ENCODE data around the gene ADTRP. TPM values are rescaled to one million over a fixed set of nuclear protein-coding genes. Genes with fewer than 3 reads are reported as not detected.

The ADTRP gene
- polyA plus RNA-seq, 2 donors = 0.31 to 0.35 TPM

- no peaks in the 10 kb centered on the region for H3K9me3 ChIP-seq (ENCODE audit: control insufficient read depth in 2 of 2, insufficient read depth in 1 of 2, low read depth in 1 of 2, low read length in 1 of 2)
- peaks cover 0 to 2% of the 10 kb centered on the region in 2 donors for H3K4me1 ChIP-seq (ENCODE audit: control insufficient read depth in 2 of 2, insufficient read depth in 2 of 2, low read length in 1 of 2)
- H3K4me3 ChIP-seq (ENCODE audit: low read depth in 1 of 2, low read length in 2 of 2) = no peak overlapping the region
- no peaks in the 10 kb centered on the region for H3K27me3 ChIP-seq (ENCODE audit: control insufficient read depth in 1 of 2, insufficient read depth in 2 of 2, low read length in 2 of 2)
- no peak overlapping the region for H3K27ac ChIP-seq (ENCODE audit: low read depth in 2 of 2, low read length in 1 of 2)
- WGBS, 2 donors = 74 to 78% methylated on average over 4 of the region's 4 CpGs
- no peaks in the 10 kb centered on the region for H3K36me3 ChIP-seq (ENCODE audit: control insufficient read depth in 2 of 2, insufficient read depth in 2 of 2, low read length in 1 of 2)
Observed at GRCh38 chr6:11813606-11814005, 35.0 kb upstream of the ADTRP start.

- no peak overlapping the region for H3K27ac ChIP-seq (ENCODE audit: low read depth in 2 of 2, low read length in 1 of 2)
- H3K4me1 ChIP-seq (ENCODE audit: control insufficient read depth in 2 of 2, insufficient read depth in 2 of 2, low read length in 1 of 2) = peaks cover 0 to 2% of the 10 kb centered on the region in 2 donors
- no peak overlapping the region for H3K4me3 ChIP-seq (ENCODE audit: low read depth in 1 of 2, low read length in 2 of 2)
- WGBS, 2 donors = 82 to 84% methylated on average over 2 of the region's 2 CpGs
- no peaks in the 10 kb centered on the region for H3K9me3 ChIP-seq (ENCODE audit: control insufficient read depth in 2 of 2, insufficient read depth in 1 of 2, low read depth in 1 of 2, low read length in 1 of 2)
- H3K36me3 ChIP-seq (ENCODE audit: control insufficient read depth in 2 of 2, insufficient read depth in 2 of 2, low read length in 1 of 2) = no peaks in the 10 kb centered on the region
- H3K27me3 ChIP-seq (ENCODE audit: control insufficient read depth in 1 of 2, insufficient read depth in 2 of 2, low read length in 2 of 2) = no peaks in the 10 kb centered on the region
Observed at GRCh38 chr6:11812951-11813350, 34.3 kb upstream of the ADTRP start.

- Histone ChIP-seq H3K27me3 (ENCODE audit: control insufficient read depth in 1 of 2, insufficient read depth in 2 of 2, low read length in 2 of 2) (no peaks in the 10 kb centered on the region), H3K9me3 (ENCODE audit: control insufficient read depth in 2 of 2, insufficient read depth in 1 of 2, low read depth in 1 of 2, low read length in 1 of 2) (no peaks in the 10 kb centered on the region), H3K4me3 (ENCODE audit: low read depth in 1 of 2, low read length in 2 of 2) (no peak overlapping the region), H3K27ac (ENCODE audit: low read depth in 2 of 2, low read length in 1 of 2) (no peak overlapping the region), H3K4me1 (ENCODE audit: control insufficient read depth in 2 of 2, insufficient read depth in 2 of 2, low read length in 1 of 2) (peaks cover 0 to 2% of the 10 kb centered on the region in 2 donors), H3K36me3 (ENCODE audit: control insufficient read depth in 2 of 2, insufficient read depth in 2 of 2, low read length in 1 of 2) (no peaks in the 10 kb centered on the region)
- 70% methylated on average over 1 of the region's 1 CpG for WGBS, 2 donors
Observed at GRCh38 chr6:11812439-11812838, 33.8 kb upstream of the ADTRP start.

GRCh38 chr6:11811644-11812264 is 33.2 kb upstream of the ADTRP start:
- Histone ChIP-seq H3K27me3 (ENCODE audit: control insufficient read depth in 1 of 2, insufficient read depth in 2 of 2, low read length in 2 of 2) (no peaks in the 10 kb centered on the region), H3K36me3 (ENCODE audit: control insufficient read depth in 2 of 2, insufficient read depth in 2 of 2, low read length in 1 of 2) (no peaks in the 10 kb centered on the region), H3K4me1 (ENCODE audit: control insufficient read depth in 2 of 2, insufficient read depth in 2 of 2, low read length in 1 of 2) (peaks cover 2 to 6% of the 10 kb centered on the region in 2 donors), H3K9me3 (ENCODE audit: control insufficient read depth in 2 of 2, insufficient read depth in 1 of 2, low read depth in 1 of 2, low read length in 1 of 2) (no peaks in the 10 kb centered on the region), H3K4me3 (ENCODE audit: low read depth in 1 of 2, low read length in 2 of 2) (no peak overlapping the region), H3K27ac (ENCODE audit: low read depth in 2 of 2, low read length in 1 of 2) (no peak overlapping the region)
- WGBS, 2 donors = 73 to 75% methylated on average over 3 of the region's 3 CpGs

DNA sequence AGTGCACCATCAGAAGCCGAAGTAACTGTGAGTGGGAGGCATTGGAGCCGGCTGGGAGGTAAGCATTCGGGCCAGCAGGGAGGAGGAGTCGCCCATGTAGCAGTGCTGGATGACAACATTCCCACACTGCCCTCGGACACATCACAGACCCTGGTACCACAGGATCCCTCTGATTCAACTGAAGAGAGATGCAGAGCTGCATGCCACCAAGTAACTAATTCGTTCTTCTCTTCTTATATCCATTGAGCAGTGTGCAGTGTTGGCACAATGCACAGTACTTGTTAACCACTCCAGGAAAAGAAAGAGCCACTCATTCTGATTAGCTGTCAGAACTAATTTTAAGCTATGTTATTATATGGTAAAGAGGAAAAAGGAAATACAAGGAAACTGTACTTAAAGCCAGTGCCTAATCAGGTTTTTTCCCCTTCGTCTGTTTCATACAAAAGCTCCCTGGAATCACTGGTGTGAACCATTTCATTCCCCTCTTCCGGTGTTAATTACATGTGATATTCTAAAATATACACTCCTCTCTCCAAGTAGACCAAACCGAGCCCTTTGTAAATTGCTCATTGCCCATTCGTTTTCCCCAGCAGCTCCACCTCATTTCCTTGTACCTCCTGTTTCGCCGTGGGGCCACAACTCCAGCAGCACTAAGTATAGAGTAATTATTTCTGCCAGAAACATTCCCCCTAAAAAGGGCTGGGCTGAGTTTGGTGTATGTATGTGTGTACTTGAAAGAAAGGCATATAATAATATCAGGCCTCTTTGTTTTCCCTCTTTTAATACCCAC is 32.4 kb upstream of the ADTRP start:
- no peak overlapping the region for H3K4me3 ChIP-seq (ENCODE audit: low read depth in 1 of 2, low read length in 2 of 2)
- H3K36me3 ChIP-seq (ENCODE audit: control insufficient read depth in 2 of 2, insufficient read depth in 2 of 2, low read length in 1 of 2) = no peaks in the 10 kb centered on the region
- WGBS, 2 donors = 63 to 74% methylated on average over 12 of the region's 12 CpGs
- no peaks in the 10 kb centered on the region for H3K27me3 ChIP-seq (ENCODE audit: control insufficient read depth in 1 of 2, insufficient read depth in 2 of 2, low read length in 2 of 2)
- H3K4me1 ChIP-seq (ENCODE audit: control insufficient read depth in 2 of 2, insufficient read depth in 2 of 2, low read length in 1 of 2) = peaks cover 2 to 10% of the 10 kb centered on the region in 2 donors
- H3K9me3 ChIP-seq (ENCODE audit: control insufficient read depth in 2 of 2, insufficient read depth in 1 of 2, low read depth in 1 of 2, low read length in 1 of 2) = no peaks in the 10 kb centered on the region
- H3K27ac ChIP-seq (ENCODE audit: low read depth in 2 of 2, low read length in 1 of 2) = peak overlapping the region in 1 of 2 donors; percentile 77

- Histone ChIP-seq H3K27ac (ENCODE audit: low read depth in 2 of 2, low read length in 1 of 2) (peak overlapping the region; percentile 35 to 83), H3K4me1 (ENCODE audit: control insufficient read depth in 2 of 2, insufficient read depth in 2 of 2, low read length in 1 of 2) (peaks cover 2 to 13% of the 10 kb centered on the region in 2 donors), H3K9me3 (ENCODE audit: control insufficient read depth in 2 of 2, insufficient read depth in 1 of 2, low read depth in 1 of 2, low read length in 1 of 2) (no peaks in the 10 kb centered on the region), H3K27me3 (ENCODE audit: control insufficient read depth in 1 of 2, insufficient read depth in 2 of 2, low read length in 2 of 2) (no peaks in the 10 kb centered on the region), H3K36me3 (ENCODE audit: control insufficient read depth in 2 of 2, insufficient read depth in 2 of 2, low read length in 1 of 2) (no peaks in the 10 kb centered on the region), H3K4me3 (ENCODE audit: low read depth in 1 of 2, low read length in 2 of 2) (no peak overlapping the region)
- 15 to 19% methylated on average over 1 of the region's 1 CpG for WGBS, 2 donors
Observed at GRCh38 chr6:11810039-11810541, 31.5 kb upstream of the ADTRP start.

DNA sequence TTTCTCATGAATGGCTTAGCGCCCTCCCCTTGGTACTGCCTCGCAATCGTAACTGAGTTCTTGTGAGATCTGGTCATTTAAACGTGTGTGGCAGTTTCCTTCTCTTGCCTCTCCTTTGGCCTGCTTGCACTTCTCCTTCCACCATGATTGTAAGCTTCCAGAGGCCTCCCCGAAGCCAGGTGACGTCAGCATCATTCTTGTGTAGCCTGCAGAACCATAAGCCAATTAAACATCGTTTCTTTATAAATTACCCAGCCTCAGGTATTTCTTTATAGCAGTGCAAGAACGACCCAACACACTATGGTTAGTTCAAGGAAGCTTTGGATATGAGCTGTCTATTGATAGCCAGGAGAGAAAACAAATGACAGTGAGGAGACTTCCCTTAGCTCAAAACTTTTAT is 29.5 kb upstream of the ADTRP start:
- H3K4me3 ChIP-seq (ENCODE audit: low read depth in 1 of 2, low read length in 2 of 2) = no peak overlapping the region
- peaks cover 2 to 13% of the 10 kb centered on the region in 2 donors for H3K4me1 ChIP-seq (ENCODE audit: control insufficient read depth in 2 of 2, insufficient read depth in 2 of 2, low read length in 1 of 2)
- H3K9me3 ChIP-seq (ENCODE audit: control insufficient read depth in 2 of 2, insufficient read depth in 1 of 2, low read depth in 1 of 2, low read length in 1 of 2) = no peaks in the 10 kb centered on the region
- no peaks in the 10 kb centered on the region for H3K27me3 ChIP-seq (ENCODE audit: control insufficient read depth in 1 of 2, insufficient read depth in 2 of 2, low read length in 2 of 2)
- no peak overlapping the region for H3K27ac ChIP-seq (ENCODE audit: low read depth in 2 of 2, low read length in 1 of 2)
- no peaks in the 10 kb centered on the region for H3K36me3 ChIP-seq (ENCODE audit: control insufficient read depth in 2 of 2, insufficient read depth in 2 of 2, low read length in 1 of 2)
- WGBS, 2 donors = 84 to 90% methylated on average over 8 of the region's 8 CpGs

GRCh38 chr6:11806561-11807317 is 28.1 kb upstream of the ADTRP start:
- Histone ChIP-seq H3K36me3 (ENCODE audit: control insufficient read depth in 2 of 2, insufficient read depth in 2 of 2, low read length in 1 of 2) (no peaks in the 10 kb centered on the region), H3K27me3 (ENCODE audit: control insufficient read depth in 1 of 2, insufficient read depth in 2 of 2, low read length in 2 of 2) (no peaks in the 10 kb centered on the region), H3K9me3 (ENCODE audit: control insufficient read depth in 2 of 2, insufficient read depth in 1 of 2, low read depth in 1 of 2, low read length in 1 of 2) (no peaks in the 10 kb centered on the region), H3K4me1 (ENCODE audit: control insufficient read depth in 2 of 2, insufficient read depth in 2 of 2, low read length in 1 of 2) (peaks cover 2 to 13% of the 10 kb centered on the region in 2 donors), H3K27ac (ENCODE audit: low read depth in 2 of 2, low read length in 1 of 2) (peak overlapping the region; percentile 48 to 82), H3K4me3 (ENCODE audit: low read depth in 1 of 2, low read length in 2 of 2) (no peak overlapping the region)
- WGBS, 2 donors = 54% methylated on average over 15 of the region's 15 CpGs

GRCh38 chr6:11805259-11806053 is 26.9 kb upstream of the ADTRP start:
- Histone ChIP-seq H3K36me3 (ENCODE audit: control insufficient read depth in 2 of 2, insufficient read depth in 2 of 2, low read length in 1 of 2) (no peaks in the 10 kb centered on the region), H3K4me3 (ENCODE audit: low read depth in 1 of 2, low read length in 2 of 2) (no peak overlapping the region), H3K27ac (ENCODE audit: low read depth in 2 of 2, low read length in 1 of 2) (peak overlapping the region; percentile 48 to 81), H3K27me3 (ENCODE audit: control insufficient read depth in 1 of 2, insufficient read depth in 2 of 2, low read length in 2 of 2) (no peaks in the 10 kb centered on the region), H3K4me1 (ENCODE audit: control insufficient read depth in 2 of 2, insufficient read depth in 2 of 2, low read length in 1 of 2) (peaks cover 2 to 11% of the 10 kb centered on the region in 2 donors), H3K9me3 (ENCODE audit: control insufficient read depth in 2 of 2, insufficient read depth in 1 of 2, low read depth in 1 of 2, low read length in 1 of 2) (no peaks in the 10 kb centered on the region)
- WGBS, 2 donors = 55 to 69% methylated on average over 13 of the region's 13 CpGs

Measured in esophagus (tissue), 2 donors.